T-helper 17 cell (primary cell): Measurements from ENCODE around the gene GNG2. TPM values are rescaled to one million over a fixed set of nuclear protein-coding genes. Genes with fewer than 3 reads are reported as not detected.

ENCODE experiments used
- ATAC-seq: fragments of 150-1000 bp; cut with Tn5 transposase; 2 replicates; pipeline ENCODE4 v1.10.0; 2021; ENCODE audit warnings: mild to moderate bottlenecking, moderate library complexity
- DNase-seq, 3 donors: peaks; one replicate each; pipeline versions ENCODE4 v3.0.0 to v3.0.0-alpha.2; 2020 to 2021
- H3K9me3 ChIP-seq: one replicate; pipeline ENCODE4 v1.7.0; 2013; ENCODE audit warnings: low read length, mild to moderate bottlenecking; ENCODE audit not compliant: control insufficient read depth, poor library complexity, severe bottlenecking
- H3K27ac Mint-ChIP-seq: one replicate; pipeline ENCODE4 v1.8.0; 2022; ENCODE audit warnings: mild to moderate bottlenecking, moderate library complexity, mixed read lengths
- H3K27me3 Mint-ChIP-seq: one replicate; pipeline ENCODE4 v1.8.0; 2022; ENCODE audit warnings: mixed read lengths
- H3K36me3 Mint-ChIP-seq: one replicate; pipeline ENCODE4 v1.8.0; 2022; ENCODE audit warnings: low read depth, mixed read lengths
- H3K4me1 Mint-ChIP-seq: one replicate; pipeline ENCODE4 v1.8.0; 2022; ENCODE audit warnings: mild to moderate bottlenecking, mixed read lengths
- H3K4me3 Mint-ChIP-seq: one replicate; pipeline ENCODE4 v1.8.0; 2022; ENCODE audit warnings: mild to moderate bottlenecking, moderate library complexity, mixed read lengths
- total RNA-seq, 4 donors: library from RNA in 2 of 4; stranded (reverse) in 2 of 4; gene quantifications; one replicate each; pipeline ENCODE4 v1.2.3 and lab custom pipeline; 2022 to 2026

Gene GNG2
- total RNA-seq, 2 donors from 2014 or later = 194 to 208 TPM

DNA sequence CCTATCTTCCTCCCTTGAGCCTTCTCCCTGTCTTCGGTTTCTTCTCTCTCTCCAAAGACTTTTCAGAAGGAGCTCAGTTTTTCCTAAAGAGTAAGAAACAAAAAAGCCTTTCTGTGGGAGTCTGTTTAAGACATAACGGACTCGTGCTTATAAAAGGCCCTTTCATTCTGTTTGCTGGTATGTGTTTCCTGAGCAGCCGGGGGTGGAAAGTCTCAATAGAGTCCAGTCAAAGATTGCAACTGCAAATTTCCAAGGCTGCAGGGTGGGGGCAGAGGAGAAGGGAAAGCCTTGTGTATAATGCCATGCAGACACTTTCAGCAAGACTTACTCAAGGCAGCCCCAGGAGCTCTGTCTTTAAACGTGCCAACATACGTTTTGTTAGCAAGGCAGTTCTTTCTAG lies 62.2 kb downstream of the GNG2 start:
- H3K27me3 Mint-ChIP-seq = no peaks in the 10 kb centered on the region
- peak overlapping the region; percentile 53 for H3K4me3 Mint-ChIP-seq
- DNase-seq = no peak
- ATAC-seq = no peak
- H3K4me1 Mint-ChIP-seq = peaks cover 36% of the 10 kb centered on the region
- peaks cover 2% of the 10 kb centered on the region for H3K36me3 Mint-ChIP-seq
- peak overlapping the region; percentile 87 for H3K27ac Mint-ChIP-seq
- no peaks in the 10 kb centered on the region for H3K9me3 ChIP-seq

DNA sequence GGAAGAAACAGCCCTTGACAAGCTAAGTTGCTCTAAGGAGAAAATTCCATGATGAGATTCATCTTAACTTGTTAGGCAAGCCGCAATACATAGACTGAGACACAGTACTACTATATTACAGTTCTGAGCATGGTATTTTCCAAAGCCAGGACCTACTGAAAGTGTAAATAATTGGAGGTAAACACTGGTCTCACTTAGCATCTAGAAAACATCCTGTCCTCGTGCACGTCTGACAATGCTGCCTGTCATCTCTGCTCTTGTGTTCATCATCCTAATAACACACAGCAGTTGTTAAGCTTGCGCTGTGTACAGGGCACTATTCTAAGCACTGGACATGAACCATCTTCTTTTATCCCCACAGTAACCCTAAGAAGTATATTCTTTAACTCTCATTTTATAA lies 64.2 kb downstream of the GNG2 start:
- peaks cover 2% of the 10 kb centered on the region for H3K36me3 Mint-ChIP-seq
- DNase-seq = no peak
- H3K4me3 Mint-ChIP-seq = peak overlapping the region; percentile 56
- no peaks in the 10 kb centered on the region for H3K9me3 ChIP-seq
- H3K27me3 Mint-ChIP-seq = no peaks in the 10 kb centered on the region
- H3K27ac Mint-ChIP-seq = peak overlapping the region; percentile 66
- ATAC-seq = no peak
- peaks cover 44% of the 10 kb centered on the region for H3K4me1 Mint-ChIP-seq

DNA sequence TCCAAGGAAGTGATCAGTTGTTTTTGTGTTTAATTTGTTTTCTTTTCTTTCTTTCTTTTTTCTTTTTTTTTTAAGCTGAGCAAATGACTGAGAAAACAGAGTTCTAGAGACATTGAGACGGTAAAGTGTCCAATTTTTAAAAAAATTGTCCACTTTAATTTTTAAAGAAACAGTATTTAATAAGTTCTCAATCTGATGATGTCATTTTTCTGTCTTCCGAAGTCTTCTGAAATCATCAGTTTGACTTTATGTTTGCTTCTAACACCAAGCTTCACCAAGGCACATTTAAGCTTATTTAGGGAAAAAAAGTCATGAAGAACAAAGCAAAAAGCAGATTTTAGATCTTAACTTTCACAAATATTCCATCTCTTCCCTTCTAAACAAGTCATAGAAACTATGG lies 65.6 kb downstream of the GNG2 start:
- Mint-ChIP-seq H3K36me3 (peaks cover 2% of the 10 kb centered on the region), H3K4me3 (peak overlapping the region; percentile 8), H3K27ac (peak overlapping the region; percentile 84), H3K27me3 (no peaks in the 10 kb centered on the region), H3K4me1 (peaks cover 50% of the 10 kb centered on the region)
- DNase-seq (no peak), ATAC-seq (no peak)
- no peaks in the 10 kb centered on the region for H3K9me3 ChIP-seq

DNA sequence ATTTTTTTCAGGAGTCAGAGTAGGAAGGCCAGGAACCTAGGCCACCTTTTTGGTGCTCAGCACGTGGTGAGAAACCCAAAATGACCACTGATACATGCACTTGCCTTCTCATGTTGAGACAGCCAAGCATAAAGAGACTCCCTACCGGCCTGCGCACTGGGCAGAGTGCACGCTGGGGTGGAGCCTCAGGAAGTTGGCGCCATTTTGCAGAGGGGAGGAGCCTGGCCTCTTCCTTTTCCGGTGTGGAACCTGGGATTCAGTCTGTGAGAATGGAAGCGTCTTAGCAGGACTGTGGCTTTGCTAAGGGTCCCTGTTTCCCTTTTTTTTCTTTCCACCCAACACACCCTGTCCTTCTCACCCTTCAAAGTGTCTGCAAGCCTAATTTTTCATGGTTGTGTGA lies 66.0 kb downstream of the GNG2 start:
- Mint-ChIP-seq H3K36me3 (peaks cover 5% of the 10 kb centered on the region), H3K4me1 (peaks cover 55% of the 10 kb centered on the region), H3K27me3 (no peaks in the 10 kb centered on the region), H3K27ac (peak overlapping the region; percentile 84), H3K4me3 (peak overlapping the region; percentile 8)
- ATAC-seq (no peak), DNase-seq (no peak)
- no peaks in the 10 kb centered on the region for H3K9me3 ChIP-seq

DNA sequence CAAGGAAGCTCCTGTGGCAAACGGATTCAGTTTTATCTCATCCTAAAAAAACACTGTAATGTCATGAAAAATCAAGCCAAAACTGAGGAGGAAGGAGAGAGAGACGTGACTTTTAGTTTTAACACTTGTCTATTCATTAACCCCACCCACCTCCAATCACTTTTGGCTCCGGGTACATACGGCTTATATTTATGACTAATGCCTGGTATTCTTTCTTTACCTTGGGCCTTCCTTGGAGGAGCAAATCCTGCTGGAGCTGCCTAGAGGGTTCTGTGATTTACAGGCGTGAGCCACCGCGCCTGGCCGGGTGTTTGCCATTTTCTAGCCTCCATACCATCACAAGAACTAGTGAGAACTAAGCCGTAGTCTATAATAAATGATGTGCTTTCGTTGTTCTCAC lies 68.2 kb downstream of the GNG2 start:
- Mint-ChIP-seq H3K27ac (peak overlapping the region; percentile 84), H3K27me3 (no peaks in the 10 kb centered on the region), H3K4me3 (peak overlapping the region; percentile 47), H3K4me1 (peaks cover 54% of the 10 kb centered on the region), H3K36me3 (peaks cover 11% of the 10 kb centered on the region)
- no peaks in the 10 kb centered on the region for H3K9me3 ChIP-seq
- ATAC-seq (no peak), DNase-seq (no peak)

DNA sequence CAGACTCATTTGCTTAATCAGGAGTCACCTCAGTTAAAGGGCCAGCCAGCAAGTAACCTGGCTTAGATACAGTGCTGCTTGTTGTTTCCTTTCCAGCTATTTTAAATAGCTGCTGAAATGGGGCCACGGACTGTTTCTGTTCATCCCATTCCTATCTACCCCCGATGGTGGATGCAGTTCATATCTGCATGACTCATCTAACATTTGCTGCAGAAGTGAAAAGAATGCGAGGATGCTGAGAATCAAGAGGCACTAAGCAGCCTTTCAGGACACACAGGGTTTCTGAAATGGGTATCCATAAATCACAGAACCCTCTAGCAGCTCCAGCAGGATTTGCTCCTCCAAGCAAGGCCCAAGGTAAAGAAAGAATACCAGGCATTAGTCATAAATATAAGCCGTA lies 68.8 kb downstream of the GNG2 start:
- no peak overlapping the region for H3K4me3 Mint-ChIP-seq
- peaks cover 58% of the 10 kb centered on the region for H3K4me1 Mint-ChIP-seq
- peaks cover 15% of the 10 kb centered on the region for H3K36me3 Mint-ChIP-seq
- no peaks in the 10 kb centered on the region for H3K9me3 ChIP-seq
- H3K27me3 Mint-ChIP-seq = no peaks in the 10 kb centered on the region
- no peak for DNase-seq
- no peak for ATAC-seq
- peak overlapping the region; percentile 81 for H3K27ac Mint-ChIP-seq

DNA sequence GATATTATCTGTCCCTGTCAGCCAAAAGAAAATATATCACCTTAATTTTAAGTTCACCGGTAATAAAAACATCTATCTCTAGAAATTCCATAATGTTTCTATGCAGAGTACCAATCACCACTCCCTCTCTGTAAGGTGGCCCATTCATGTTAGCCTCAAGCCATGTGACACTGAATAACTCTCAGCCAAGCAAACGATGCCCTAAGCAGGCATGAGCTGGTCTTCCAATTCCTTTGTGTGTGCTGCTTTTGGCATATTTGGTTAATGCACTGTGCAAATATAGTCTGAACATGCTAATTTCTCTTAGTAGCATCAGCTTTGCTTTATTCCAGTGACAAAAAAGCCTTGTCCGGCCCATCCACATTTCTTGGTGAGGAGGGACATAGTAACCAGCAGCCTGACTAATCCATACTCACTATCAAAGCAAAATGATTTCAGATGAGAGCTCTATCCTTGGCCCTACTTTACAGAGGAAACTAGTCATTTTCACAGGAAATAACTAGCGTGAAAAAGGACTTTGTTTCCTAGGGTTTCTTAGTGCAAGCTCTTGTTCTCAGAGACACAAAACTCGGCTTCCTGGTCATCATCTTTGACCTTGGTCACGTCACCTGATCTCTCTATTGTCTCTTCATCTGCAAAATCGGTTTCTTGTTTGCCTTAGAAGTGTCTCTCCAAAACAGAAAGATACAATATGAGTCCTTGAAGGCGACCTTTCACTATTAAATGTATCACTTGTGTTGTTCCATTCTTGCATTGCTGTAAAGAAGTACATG lies 69.7 kb downstream of the GNG2 start:
- H3K4me3 Mint-ChIP-seq = peak overlapping the region; percentile 52

DNA sequence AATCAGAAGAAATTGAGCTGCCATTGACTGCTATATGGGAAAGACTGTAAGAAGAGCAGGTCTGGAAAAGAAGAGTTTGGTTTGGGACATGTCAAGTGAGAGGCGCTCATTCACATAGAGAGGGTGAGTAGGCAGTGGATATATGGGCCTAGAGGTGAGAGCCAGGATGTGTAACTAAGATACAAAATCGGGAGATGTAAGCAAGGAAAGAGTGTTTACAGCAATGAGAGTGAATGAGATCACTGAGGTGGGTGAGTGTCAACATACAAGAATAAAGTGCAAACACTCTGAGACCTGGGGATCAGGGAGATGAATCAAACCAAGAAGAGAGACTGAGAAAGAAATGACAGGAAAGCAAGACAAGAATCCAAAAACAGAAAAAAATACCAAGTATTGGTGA lies 70.9 kb downstream of the GNG2 start:
- H3K4me3 Mint-ChIP-seq = peak overlapping the region; percentile 37

More for the DNA sequence above, 69.7 kb downstream of the GNG2 start:
- H3K36me3 Mint-ChIP-seq = peaks cover 15% of the 10 kb centered on the region
- H3K4me1 Mint-ChIP-seq = peaks cover 60% of the 10 kb centered on the region
- DNase-seq = no peak
- ATAC-seq = no peak
- no peaks in the 10 kb centered on the region for H3K9me3 ChIP-seq
- peak overlapping the region; percentile 81 for H3K27ac Mint-ChIP-seq
- no peaks in the 10 kb centered on the region for H3K27me3 Mint-ChIP-seq

DNA sequence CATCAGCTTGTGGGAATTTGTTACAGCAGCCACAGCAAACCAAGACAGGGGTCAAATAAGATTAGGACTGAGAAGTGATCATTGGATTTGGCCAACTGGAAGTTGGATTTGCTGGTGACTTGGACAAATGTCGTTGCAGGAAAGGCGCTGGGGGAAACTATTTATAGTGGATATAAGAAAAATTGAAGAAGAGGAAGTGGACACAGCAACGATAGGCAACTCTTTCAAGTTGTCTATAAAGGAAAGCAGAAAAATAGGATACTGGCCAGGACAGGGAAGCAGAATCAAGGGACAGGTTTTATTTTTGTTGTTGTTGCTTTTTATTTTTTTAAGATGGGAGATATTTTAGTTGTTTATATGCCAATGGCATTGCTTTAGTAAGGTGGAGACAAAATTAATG lies 72.8 kb downstream of the GNG2 start:
- Mint-ChIP-seq H3K4me3 (peak overlapping the region; percentile 31), H3K4me1 (peaks cover 53% of the 10 kb centered on the region), H3K27ac (peak overlapping the region; percentile 89), H3K36me3 (peaks cover 15% of the 10 kb centered on the region), H3K27me3 (no peaks in the 10 kb centered on the region)
- H3K9me3 ChIP-seq = no peaks in the 10 kb centered on the region
- DNase-seq = no peak
- ATAC-seq = no peak

More for the DNA sequence above, 70.9 kb downstream of the GNG2 start:
- Mint-ChIP-seq H3K27ac (peak overlapping the region; percentile 81), H3K36me3 (peaks cover 15% of the 10 kb centered on the region), H3K27me3 (no peaks in the 10 kb centered on the region), H3K4me1 (peaks cover 60% of the 10 kb centered on the region)
- no peak for ATAC-seq
- no peak for DNase-seq
- no peaks in the 10 kb centered on the region for H3K9me3 ChIP-seq

DNA sequence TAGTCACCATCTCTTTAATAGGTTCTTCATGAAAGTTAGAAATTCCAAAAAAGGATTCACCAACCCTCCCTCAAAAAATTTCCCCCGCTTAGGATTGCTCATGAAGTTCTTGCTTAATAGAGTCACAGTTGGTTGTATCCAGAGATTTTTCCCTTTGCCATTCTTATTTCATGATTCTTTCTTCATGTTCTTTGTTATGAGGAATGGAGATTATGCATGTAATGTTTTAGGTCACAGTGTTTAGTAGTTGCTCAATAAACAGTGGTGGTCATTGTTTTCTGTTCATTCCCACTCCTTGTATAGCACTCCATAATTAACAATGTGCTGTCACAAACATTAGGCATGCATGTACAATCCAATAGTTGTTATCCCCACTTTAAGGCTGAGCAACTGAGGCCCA lies 77.7 kb downstream of the GNG2 start:
- Mint-ChIP-seq H3K27me3 (no peaks in the 10 kb centered on the region), H3K4me3 (no peak overlapping the region), H3K36me3 (peaks cover 14% of the 10 kb centered on the region), H3K27ac (peak overlapping the region; percentile 59), H3K4me1 (peaks cover 41% of the 10 kb centered on the region)
- no peak for ATAC-seq
- DNase-seq = no peak
- H3K9me3 ChIP-seq = no peaks in the 10 kb centered on the region

DNA sequence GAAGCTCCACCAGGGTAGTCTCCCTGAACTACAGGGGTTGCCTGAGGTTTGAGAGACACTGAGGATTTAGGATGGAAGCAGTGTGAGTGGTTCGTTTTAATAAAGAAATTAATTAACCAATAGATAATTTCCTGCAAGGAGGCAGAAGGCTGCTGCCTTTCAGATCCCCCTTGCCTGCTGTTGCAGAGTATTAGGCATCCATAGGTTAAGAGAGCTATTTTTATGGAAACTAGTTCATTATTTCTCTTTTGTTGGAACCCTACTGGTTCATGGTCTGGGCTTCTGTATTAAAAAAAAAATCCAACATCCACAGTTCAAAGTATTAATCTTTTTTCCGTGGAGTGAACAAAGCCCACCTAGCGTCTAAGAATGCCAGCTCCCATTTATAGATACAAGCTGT lies 78.4 kb downstream of the GNG2 start:
- peak overlapping the region; percentile 59 for H3K27ac Mint-ChIP-seq
- peak overlapping the region; percentile 16 for H3K4me3 Mint-ChIP-seq
- peaks cover 37% of the 10 kb centered on the region for H3K4me1 Mint-ChIP-seq
- no peak for ATAC-seq
- peaks cover 7% of the 10 kb centered on the region for H3K36me3 Mint-ChIP-seq
- DNase-seq = no peak
- H3K9me3 ChIP-seq = no peaks in the 10 kb centered on the region
- H3K27me3 Mint-ChIP-seq = no peaks in the 10 kb centered on the region

DNA sequence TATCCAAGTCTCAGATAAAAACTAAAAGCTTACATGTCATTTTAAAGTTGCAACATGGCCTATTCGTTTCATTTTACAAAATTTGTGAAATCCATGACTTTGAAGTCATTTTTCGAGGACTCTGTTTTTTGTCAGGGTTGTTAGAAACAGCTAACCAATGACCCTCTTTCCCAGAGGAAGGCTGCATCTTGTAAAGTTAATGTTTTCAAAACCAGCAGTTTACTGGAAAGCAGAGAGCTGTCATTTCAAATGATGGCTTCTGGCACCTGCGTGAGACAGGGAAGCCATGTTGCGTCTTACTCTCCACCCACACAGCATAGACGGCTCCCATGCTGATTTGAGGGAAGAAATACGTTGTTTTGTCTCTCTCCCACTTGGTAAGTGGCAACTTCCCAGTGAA lies 78.8 kb downstream of the GNG2 start:
- H3K4me1 Mint-ChIP-seq = peaks cover 34% of the 10 kb centered on the region
- H3K27me3 Mint-ChIP-seq = no peaks in the 10 kb centered on the region
- no peaks in the 10 kb centered on the region for H3K9me3 ChIP-seq
- ATAC-seq (no peak), DNase-seq (no peak)
- peak overlapping the region; percentile 84 for H3K27ac Mint-ChIP-seq
- H3K4me3 Mint-ChIP-seq = peak overlapping the region; percentile 2
- peaks cover 6% of the 10 kb centered on the region for H3K36me3 Mint-ChIP-seq

DNA sequence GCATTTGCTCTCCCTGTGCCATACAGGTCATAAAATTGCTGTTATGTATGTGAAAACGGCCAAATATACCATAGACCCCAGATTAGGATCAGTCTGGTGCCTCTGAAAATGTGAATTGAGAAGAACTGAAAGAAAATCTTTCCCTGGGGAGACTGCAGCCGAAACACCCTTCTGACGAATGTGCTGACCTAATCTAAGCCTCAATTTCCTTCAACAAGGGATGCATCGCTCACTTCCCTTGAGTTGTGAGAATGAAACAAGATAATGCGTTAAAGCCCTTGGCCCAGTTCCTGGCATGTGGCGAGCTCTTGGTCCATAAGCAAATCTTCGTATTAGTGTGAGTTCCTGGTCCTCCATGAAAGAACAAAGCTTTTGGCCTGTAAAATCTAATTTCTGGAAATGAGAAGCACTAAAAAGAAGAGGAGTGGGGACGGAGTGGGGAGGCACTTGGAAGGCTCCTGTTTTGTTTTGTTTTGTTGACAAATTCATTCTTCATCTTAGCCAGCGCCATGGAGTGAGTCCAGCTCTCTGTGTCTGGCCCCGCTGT lies 79.4 kb downstream of the GNG2 start:
- DNase-seq (no peak), ATAC-seq (no peak)
- peak overlapping the region; percentile 84 for H3K27ac Mint-ChIP-seq
- H3K36me3 Mint-ChIP-seq = peaks cover 3% of the 10 kb centered on the region
- H3K27me3 Mint-ChIP-seq = no peaks in the 10 kb centered on the region
- H3K4me3 Mint-ChIP-seq = peak overlapping the region; percentile 2
- peaks cover 29% of the 10 kb centered on the region for H3K4me1 Mint-ChIP-seq
- no peaks in the 10 kb centered on the region for H3K9me3 ChIP-seq

DNA sequence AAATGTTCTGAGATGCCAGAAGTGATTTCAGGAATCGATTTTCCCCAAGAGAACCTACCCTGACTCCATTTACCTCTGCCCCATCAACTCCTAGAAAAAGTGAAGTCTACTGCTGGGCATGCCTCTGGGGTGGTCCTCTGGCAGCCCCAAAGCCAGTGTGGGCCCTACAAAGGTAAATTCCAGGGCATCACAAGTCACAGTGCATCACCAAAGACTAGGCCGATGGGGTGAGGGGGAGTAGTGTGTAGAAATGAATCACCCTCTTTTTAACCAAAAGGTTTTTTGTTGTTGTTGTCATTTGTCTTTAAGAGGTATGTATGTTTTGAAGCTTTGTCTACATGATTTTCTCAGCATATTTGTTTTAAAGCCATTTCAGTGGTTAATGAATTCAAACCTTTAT lies 82.6 kb downstream of the GNG2 start:
- H3K4me1 Mint-ChIP-seq = peaks cover 32% of the 10 kb centered on the region
- DNase-seq (no peak), ATAC-seq (no peak)
- H3K36me3 Mint-ChIP-seq = peaks cover 9% of the 10 kb centered on the region
- no peaks in the 10 kb centered on the region for H3K27me3 Mint-ChIP-seq
- no peaks in the 10 kb centered on the region for H3K9me3 ChIP-seq
- H3K27ac Mint-ChIP-seq = peak overlapping the region; percentile 60
- no peak overlapping the region for H3K4me3 Mint-ChIP-seq
